Liver (tissue), 9 donors: ENCODE results near the gene EXD2. TPM values are rescaled to one million over a fixed set of nuclear protein-coding genes. Genes with fewer than 3 reads are reported as not detected.
A peak's percentile ranks its signal among the peaks of the same experiment; 100 is the strongest.

Experiments used
- DNase-seq: peaks from one replicate; pipeline ENCODE4 v3.0.0-alpha.2; 2017; ENCODE audit warnings: low spot score
- H3K27ac ChIP-seq, 2 donors: one replicate each; pipeline ENCODE4 v1.7.0; 2013; ENCODE audit warnings: inconsistent platforms in 2 of 2, low read length in 2 of 2, control low read depth in 1 of 2, low read depth in 1 of 2, mild to moderate bottlenecking in 1 of 2
- H3K27me3 ChIP-seq, 4 donors: one replicate each; pipeline versions ENCODE4 v1.6.1 to v1.7.0; 2013; ENCODE audit warnings: low read length in 3 of 4, inconsistent platforms in 1 of 4, mild to moderate bottlenecking in 1 of 4, moderate library complexity in 1 of 4; ENCODE audit not compliant: control insufficient read depth in 4 of 4, insufficient read depth in 4 of 4
- H3K36me3 ChIP-seq, 4 donors: one replicate each; pipeline versions ENCODE4 v1.6.1 to v1.7.0; 2013; ENCODE audit warnings: low read length in 3 of 4, mild to moderate bottlenecking in 3 of 4, low read depth in 1 of 4, moderate library complexity in 1 of 4; ENCODE audit not compliant: control insufficient read depth in 4 of 4, insufficient read depth in 3 of 4
- H3K4me1 ChIP-seq, 4 donors: one replicate each; pipeline versions ENCODE4 v1.6.1 to v1.7.0; 2013; ENCODE audit warnings: low read length in 3 of 4, mild to moderate bottlenecking in 3 of 4, moderate library complexity in 1 of 4; ENCODE audit not compliant: control insufficient read depth in 4 of 4, insufficient read depth in 4 of 4
- H3K4me3 ChIP-seq, 3 donors: one replicate each; pipeline versions ENCODE4 v1.6.1 to v1.7.0; 2013; ENCODE audit warnings: low read length in 3 of 3, control low read depth in 1 of 3, low read depth in 1 of 3, mild to moderate bottlenecking in 1 of 3
- H3K9ac ChIP-seq, 2 donors: one replicate each; pipeline ENCODE4 v1.7.0; 2013; ENCODE audit warnings: low read length in 2 of 2, mild to moderate bottlenecking in 2 of 2, moderate library complexity in 2 of 2, control low read depth in 1 of 2, low read depth in 1 of 2
- H3K9me3 ChIP-seq, 4 donors: one replicate each; pipeline versions ENCODE4 v1.6.1 to v1.7.0; 2013; ENCODE audit warnings: low read length in 3 of 4; ENCODE audit not compliant: control insufficient read depth in 4 of 4
- GABPA ChIP-seq, 2 donors: IDR thresholded peaks in 1 of 2; conservative IDR thresholded peaks in 1 of 2; 2 replicates each; pipeline ENCODE4 v1.6.1; 2016; ENCODE audit warnings: antibody characterized with exemption in 2 of 2, mild to moderate bottlenecking in 1 of 2, moderate library complexity in 1 of 2
- HNF4A ChIP-seq, 2 donors: conservative IDR thresholded peaks; 2 replicates each; pipeline ENCODE4 v1.6.1; 2016; ENCODE audit warnings: antibody characterized with exemption in 2 of 2, mild to moderate bottlenecking in 2 of 2
- HNF4G ChIP-seq: IDR thresholded peaks from 2 replicates; pipeline ENCODE4 v1.6.1; 2016; ENCODE audit warnings: antibody characterized with exemption
- RXRA ChIP-seq, 2 donors: IDR thresholded peaks; 2 replicates each; pipeline ENCODE4 v1.6.1; 2017 to 2018; ENCODE audit warnings: antibody characterized with exemption in 2 of 2, mild to moderate bottlenecking in 1 of 2
- SP1 ChIP-seq: IDR thresholded peaks from 2 replicates; pipeline ENCODE4 v1.6.1; 2018; ENCODE audit warnings: antibody characterized with exemption, mild to moderate bottlenecking
- WGBS: extraction: QIAGEN DNeasy Blood & Tissue Kit; methylation state at CpG from one replicate; pipeline ENCODE4 v1.1.7; 2013; 5-methylcytosine and 5-hydroxymethylcytosine counted together
- polyA plus RNA-seq, 2 donors: library from polyadenylated mRNA; stranded (reverse) in 1 of 2; unstranded in 1 of 2; fragments of 200-250 nt in 1 of 2; fragments of >200 nt in 1 of 2; fragmentation: Nextera tagmentation in 1 of 2; extraction: Ambion mirVana in 1 of 2; gene quantifications; one replicate each; pipeline versions ENCODE4 v1.2.1 to v1.2.3, GENCODE V29; 2013 to 2015
- total RNA-seq, 2 donors: library from RNA; depleted of rRNA; stranded (reverse); fragments of >200 nt; gene quantifications; one replicate each; pipeline ENCODE4 v1.2.3, GENCODE V29; 2014
- TF ChIP-seq, protein P1 (sequence below): fragments of 150-350 bp; IDR thresholded peaks from 2 replicates; pipeline ENCODE4 v1.5.1; 2017; ENCODE audit warnings: improper control_type of control experiment, low read depth, low read length; ENCODE audit not compliant: missing input control
- TF ChIP-seq, protein P2 (sequence below): IDR thresholded peaks from 2 replicates; pipeline ENCODE4 v1.6.1; 2016; ENCODE audit warnings: antibody characterized with exemption
- TF ChIP-seq, protein P3 (sequence below): IDR thresholded peaks from 2 replicates; pipeline ENCODE4 v1.6.1; 2016; ENCODE audit warnings: antibody characterized with exemption
- TF ChIP-seq, protein P4 (sequence below): IDR thresholded peaks from 2 replicates; pipeline ENCODE4 v1.6.1; 2016; ENCODE audit warnings: antibody characterized with exemption
- donor health status: healthy.
- donor health status: healthy.
- donor health status: healthy.
- donor health status: healthy.
- donor health status: healthy.

Gene EXD2
- total and polyA plus RNA-seq, 4 donors: 4.7 to 8.8 (median 5.0) TPM

DNA sequence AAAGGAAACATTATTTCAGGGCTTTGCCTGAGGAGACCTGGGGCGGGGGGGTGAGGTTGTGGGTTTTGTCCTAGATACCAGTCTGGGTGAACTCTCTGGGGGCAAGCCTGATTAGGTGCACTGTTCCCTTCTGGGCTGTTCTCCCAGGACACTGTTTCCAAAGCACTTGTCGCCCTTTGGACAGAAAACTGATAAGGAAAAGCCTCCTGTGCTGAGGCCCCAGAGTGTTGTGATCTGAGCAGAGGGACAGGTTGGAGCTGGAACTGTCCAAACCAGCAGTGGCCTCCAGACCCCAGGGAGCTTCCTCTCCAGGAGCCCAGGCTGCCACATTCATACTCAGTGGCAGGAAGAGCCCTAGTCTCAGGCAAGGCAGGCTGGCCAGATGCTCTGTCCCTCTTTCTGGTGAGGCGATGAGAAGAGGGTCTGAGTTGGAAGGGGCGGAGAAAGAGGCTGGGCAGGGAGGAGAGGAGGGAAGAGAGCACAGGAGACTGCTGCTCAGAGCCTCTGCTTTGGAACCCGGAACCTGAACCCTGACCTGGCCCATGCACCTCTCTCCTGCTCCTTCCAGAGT, 70.5 kb downstream of the EXD2 start:
- TF ChIP-seq SP1: peak; percentile 45
- peak; percentile 35 for TF ChIP-seq HNF4G
- TF ChIP-seq, protein P1, sequence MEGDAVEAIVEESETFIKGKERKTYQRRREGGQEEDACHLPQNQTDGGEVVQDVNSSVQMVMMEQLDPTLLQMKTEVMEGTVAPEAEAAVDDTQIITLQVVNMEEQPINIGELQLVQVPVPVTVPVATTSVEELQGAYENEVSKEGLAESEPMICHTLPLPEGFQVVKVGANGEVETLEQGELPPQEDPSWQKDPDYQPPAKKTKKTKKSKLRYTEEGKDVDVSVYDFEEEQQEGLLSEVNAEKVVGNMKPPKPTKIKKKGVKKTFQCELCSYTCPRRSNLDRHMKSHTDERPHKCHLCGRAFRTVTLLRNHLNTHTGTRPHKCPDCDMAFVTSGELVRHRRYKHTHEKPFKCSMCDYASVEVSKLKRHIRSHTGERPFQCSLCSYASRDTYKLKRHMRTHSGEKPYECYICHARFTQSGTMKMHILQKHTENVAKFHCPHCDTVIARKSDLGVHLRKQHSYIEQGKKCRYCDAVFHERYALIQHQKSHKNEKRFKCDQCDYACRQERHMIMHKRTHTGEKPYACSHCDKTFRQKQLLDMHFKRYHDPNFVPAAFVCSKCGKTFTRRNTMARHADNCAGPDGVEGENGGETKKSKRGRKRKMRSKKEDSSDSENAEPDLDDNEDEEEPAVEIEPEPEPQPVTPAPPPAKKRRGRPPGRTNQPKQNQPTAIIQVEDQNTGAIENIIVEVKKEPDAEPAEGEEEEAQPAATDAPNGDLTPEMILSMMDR: no peak
- TF ChIP-seq HNF4A (conservative IDR thresholded peaks at IDR 0.05): peak; percentile 77 to 79
- TF ChIP-seq RXRA (IDR thresholded peaks at IDR 0.05): peak; percentile 47 to 73
- peak overlapping the region in 2 of 3 donors; percentile 41 to 52 for H3K4me3 ChIP-seq
- peaks cover 0 to 6% (median 1%) of the 10 kb centered on the region in 4 donors for H3K27me3 ChIP-seq
- WGBS: 42% methylated on average over 5 of the region's 5 CpGs
- peaks cover 10 to 29% (median 22%) of the 10 kb centered on the region in 4 donors for H3K4me1 ChIP-seq
- no peak overlapping the region for H3K9ac ChIP-seq
- no peaks in the 10 kb centered on the region for H3K36me3 ChIP-seq
- no peak overlapping the region for H3K27ac ChIP-seq
- DNase-seq: no peak
- H3K9me3 ChIP-seq: no peaks in the 10 kb centered on the region

DNA sequence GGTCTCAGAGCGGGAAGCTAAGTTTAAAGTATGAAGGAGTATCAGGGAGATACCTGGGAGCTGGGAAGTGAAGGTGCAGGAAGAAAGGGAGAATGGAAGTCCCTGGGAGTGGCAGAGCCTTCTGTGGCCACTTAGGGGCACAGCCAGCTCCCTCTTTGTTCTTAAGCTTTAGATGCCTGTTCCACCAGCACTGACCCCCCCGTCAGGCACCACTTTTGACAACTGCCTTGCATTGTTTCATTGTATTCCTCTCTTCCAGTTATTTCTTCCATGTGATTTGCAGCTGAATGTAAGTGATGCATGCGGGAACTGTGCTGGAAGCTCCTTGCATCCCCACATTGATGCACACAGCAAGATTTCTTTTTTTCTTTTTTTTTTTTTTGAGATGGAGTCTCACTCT, 71.2 kb downstream of the EXD2 start:
- H3K27ac ChIP-seq: no peak overlapping the region
- no peak overlapping the region for H3K4me3 ChIP-seq
- peaks cover 0 to 6% (median 1%) of the 10 kb centered on the region in 4 donors for H3K27me3 ChIP-seq
- TF ChIP-seq, protein P2, sequence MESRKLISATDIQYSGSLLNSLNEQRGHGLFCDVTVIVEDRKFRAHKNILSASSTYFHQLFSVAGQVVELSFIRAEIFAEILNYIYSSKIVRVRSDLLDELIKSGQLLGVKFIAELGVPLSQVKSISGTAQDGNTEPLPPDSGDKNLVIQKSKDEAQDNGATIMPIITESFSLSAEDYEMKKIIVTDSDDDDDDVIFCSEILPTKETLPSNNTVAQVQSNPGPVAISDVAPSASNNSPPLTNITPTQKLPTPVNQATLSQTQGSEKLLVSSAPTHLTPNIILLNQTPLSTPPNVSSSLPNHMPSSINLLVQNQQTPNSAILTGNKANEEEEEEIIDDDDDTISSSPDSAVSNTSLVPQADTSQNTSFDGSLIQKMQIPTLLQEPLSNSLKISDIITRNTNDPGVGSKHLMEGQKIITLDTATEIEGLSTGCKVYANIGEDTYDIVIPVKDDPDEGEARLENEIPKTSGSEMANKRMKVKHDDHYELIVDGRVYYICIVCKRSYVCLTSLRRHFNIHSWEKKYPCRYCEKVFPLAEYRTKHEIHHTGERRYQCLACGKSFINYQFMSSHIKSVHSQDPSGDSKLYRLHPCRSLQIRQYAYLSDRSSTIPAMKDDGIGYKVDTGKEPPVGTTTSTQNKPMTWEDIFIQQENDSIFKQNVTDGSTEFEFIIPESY: no peak
- TF ChIP-seq RXRA (IDR thresholded peaks at IDR 0.05): no peak
- TF ChIP-seq, protein P1: no peak
- TF ChIP-seq, protein P3, sequence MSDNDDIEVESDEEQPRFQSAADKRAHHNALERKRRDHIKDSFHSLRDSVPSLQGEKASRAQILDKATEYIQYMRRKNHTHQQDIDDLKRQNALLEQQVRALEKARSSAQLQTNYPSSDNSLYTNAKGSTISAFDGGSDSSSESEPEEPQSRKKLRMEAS: no peak
- TF ChIP-seq, protein P4, sequence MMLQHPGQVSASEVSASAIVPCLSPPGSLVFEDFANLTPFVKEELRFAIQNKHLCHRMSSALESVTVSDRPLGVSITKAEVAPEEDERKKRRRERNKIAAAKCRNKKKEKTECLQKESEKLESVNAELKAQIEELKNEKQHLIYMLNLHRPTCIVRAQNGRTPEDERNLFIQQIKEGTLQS: no peak
- no peak for TF ChIP-seq HNF4A (conservative IDR thresholded peaks at IDR 0.05)
- no peak for TF ChIP-seq GABPA (IDR thresholded peaks at IDR 0.05 in 1 of 2, conservative IDR thresholded peaks at IDR 0.05 in 1 of 2)
- H3K4me1 ChIP-seq: peaks cover 10 to 29% (median 22%) of the 10 kb centered on the region in 4 donors
- WGBS: 86% methylated on average over 3 of the region's 3 CpGs
- no peaks in the 10 kb centered on the region for H3K9me3 ChIP-seq
- no peak overlapping the region for H3K9ac ChIP-seq
- H3K36me3 ChIP-seq: no peaks in the 10 kb centered on the region
- DNase-seq: no peak
